AG04450 (cell line): Measurements from ENCODE around the gene DLGAP4. TPM values are rescaled to one million over a fixed set of nuclear protein-coding genes. Genes with fewer than 3 reads are reported as not detected.

Experiments used
- CTCF ChIA-PET: fragments of 300-600, 350-600 bp; formaldehyde crosslinking; extraction: SDS; loops from one replicate; lab custom pipeline; 2022; ENCODE audit warnings: antibody characterized with exemption, inconsistent platforms; lab: Charles Lee
- POLR2A ChIA-PET: fragments of 350-600 bp; formaldehyde crosslinking; extraction: SDS; loops from one replicate; lab custom pipeline; 2021; ENCODE audit warnings: antibody characterized with exemption, inconsistent platforms; lab: Yijun Ruan, JAX
- DNase-seq: peaks from one replicate; pipeline ENCODE4 v3.0.0-alpha.2; 2011; ENCODE audit warnings: low read depth, low spot score
- H3K27ac ChIP-seq: one replicate; pipeline ENCODE4 v1.5.1; 2012; ENCODE audit warnings: low read depth, low read length, control low read depth
- H3K27me3 ChIP-seq: one replicate; pipeline ENCODE4 v1.6.0; 2012; ENCODE audit warnings: low read length; ENCODE audit not compliant: control insufficient read depth, insufficient read depth
- H3K4me3 ChIP-seq: 2 replicates; pipeline ENCODE4 v1.5.1; 2011; ENCODE audit warnings: mild to moderate bottlenecking, low read depth, low read length, control low read depth
- H3K9me3 ChIP-seq: 2 replicates; pipeline ENCODE4 v1.5.1; 2012; ENCODE audit warnings: low read length; ENCODE audit not compliant: control insufficient read depth, insufficient read depth
- polyA plus RNA-seq: library from polyadenylated mRNA; depleted of rRNA; stranded (reverse); fragments of >200 nt; gene quantifications from 2 replicates; pipeline ENCODE4 v1.2.3, GENCODE V29; 2011
- TF ChIP-seq, protein P1 (sequence below): IDR thresholded peaks from 2 replicates; pipeline ENCODE4 v1.5.1; 2011; ENCODE audit warnings: low read depth, low read length, control low read depth, inconsistent platforms

DLGAP4 gene
- polyA plus RNA-seq, 1 experiment: 17.7 TPM

- DNase-seq: no peak
- H3K9me3 ChIP-seq: no peaks in the 10 kb centered on the region; the same call in 1 of the 2 replicates
- no peak overlapping the region for H3K4me3 ChIP-seq
- no peak overlapping the region for H3K27ac ChIP-seq
- POLR2A ChIA-PET: no interaction called here
- CTCF ChIA-PET: no interaction called here
- peaks cover 64% of the 10 kb centered on the region for H3K27me3 ChIP-seq
- TF ChIP-seq, protein P1, sequence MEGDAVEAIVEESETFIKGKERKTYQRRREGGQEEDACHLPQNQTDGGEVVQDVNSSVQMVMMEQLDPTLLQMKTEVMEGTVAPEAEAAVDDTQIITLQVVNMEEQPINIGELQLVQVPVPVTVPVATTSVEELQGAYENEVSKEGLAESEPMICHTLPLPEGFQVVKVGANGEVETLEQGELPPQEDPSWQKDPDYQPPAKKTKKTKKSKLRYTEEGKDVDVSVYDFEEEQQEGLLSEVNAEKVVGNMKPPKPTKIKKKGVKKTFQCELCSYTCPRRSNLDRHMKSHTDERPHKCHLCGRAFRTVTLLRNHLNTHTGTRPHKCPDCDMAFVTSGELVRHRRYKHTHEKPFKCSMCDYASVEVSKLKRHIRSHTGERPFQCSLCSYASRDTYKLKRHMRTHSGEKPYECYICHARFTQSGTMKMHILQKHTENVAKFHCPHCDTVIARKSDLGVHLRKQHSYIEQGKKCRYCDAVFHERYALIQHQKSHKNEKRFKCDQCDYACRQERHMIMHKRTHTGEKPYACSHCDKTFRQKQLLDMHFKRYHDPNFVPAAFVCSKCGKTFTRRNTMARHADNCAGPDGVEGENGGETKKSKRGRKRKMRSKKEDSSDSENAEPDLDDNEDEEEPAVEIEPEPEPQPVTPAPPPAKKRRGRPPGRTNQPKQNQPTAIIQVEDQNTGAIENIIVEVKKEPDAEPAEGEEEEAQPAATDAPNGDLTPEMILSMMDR: no peak
Measured at GRCh38 chr20:36309643-36310042, 3.5 kb downstream of the DLGAP4 start.

- no peak for DNase-seq
- H3K27ac ChIP-seq: no peak overlapping the region
- TF ChIP-seq, protein P1: no peak
- H3K9me3 ChIP-seq: no peaks in the 10 kb centered on the region; the same call in 1 of the 2 replicates
- POLR2A ChIA-PET: no interaction called here
- peaks cover 57% of the 10 kb centered on the region for H3K27me3 ChIP-seq
- CTCF ChIA-PET: no interaction called here
- no peak overlapping the region for H3K4me3 ChIP-seq
Measured at GRCh38 chr20:36310215-36310981, 4.3 kb downstream of the DLGAP4 start.

DNA sequence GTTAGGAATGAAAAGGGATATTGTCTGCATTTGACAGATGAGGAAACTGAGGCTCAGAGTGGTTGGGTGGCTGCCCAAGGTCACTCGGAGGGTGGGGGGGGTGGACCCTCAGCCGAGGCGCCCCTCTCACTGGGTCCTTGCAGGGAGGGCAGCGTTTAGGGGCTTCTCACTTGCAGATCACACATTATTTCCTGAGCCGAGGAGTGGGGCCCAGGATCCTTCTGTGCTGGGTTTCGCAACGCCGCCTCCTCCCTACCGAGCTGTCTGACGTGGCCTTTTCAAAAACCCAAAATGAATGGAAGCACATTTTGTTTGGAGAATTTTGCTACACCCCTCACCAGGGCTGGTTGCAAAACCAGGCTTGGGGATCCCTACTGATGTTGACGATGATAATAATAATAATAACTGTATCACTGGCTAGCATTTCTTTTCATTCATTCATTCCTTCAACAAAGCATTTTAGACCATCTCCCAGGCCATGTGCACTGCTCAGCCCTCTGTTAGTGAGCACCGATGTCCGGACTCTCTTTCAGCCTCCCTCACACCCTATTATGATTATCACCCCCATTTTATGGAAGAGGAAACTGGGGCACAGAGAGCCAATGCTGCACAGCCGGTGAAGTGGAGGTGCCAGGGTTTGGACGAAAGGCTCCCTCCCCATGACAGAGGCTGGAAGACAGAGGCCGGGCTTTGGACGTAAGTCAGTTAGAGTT, 5.2 kb downstream of the DLGAP4 start:
- H3K4me3 ChIP-seq: no peak overlapping the region
- ChIA-PET CTCF (no interaction called here), POLR2A (no interaction called here)
- H3K27ac ChIP-seq: no peak overlapping the region
- peaks cover 51% of the 10 kb centered on the region for H3K27me3 ChIP-seq
- no peak for DNase-seq
- H3K9me3 ChIP-seq: no peaks in the 10 kb centered on the region; the same call in 1 of the 2 replicates
- TF ChIP-seq, protein P1: no peak

GRCh38 chr20:36311854-36312723, 6.0 kb downstream of the DLGAP4 start:
- H3K4me3 ChIP-seq: no peak overlapping the region
- TF ChIP-seq, protein P1: no peak
- CTCF ChIA-PET: no interaction called here
- no peak for DNase-seq
- no peaks in the 10 kb centered on the region; the same call in 1 of the 2 replicates for H3K9me3 ChIP-seq
- peaks cover 44% of the 10 kb centered on the region for H3K27me3 ChIP-seq
- POLR2A ChIA-PET: no interaction called here
- H3K27ac ChIP-seq: no peak overlapping the region
